ENCODE results near the gene CLDN3. TPM values are rescaled to one million over a fixed set of nuclear protein-coding genes. Genes with fewer than 3 reads are reported as not detected.

CLDN3 gene
- total RNA-seq, 1 donor from 2014 or later = 0.19 TPM

- Mint-ChIP-seq H3K27ac (ENCODE audit: unreplicated experiment) (no peak overlapping the region), H3K4me1 (peaks cover 16% of the 10 kb centered on the region), H3K9me3 (no peaks in the 10 kb centered on the region), H3K27me3 (ENCODE audit: low read depth) (peaks cover 4% of the 10 kb centered on the region), H3K36me3 (ENCODE audit: low read depth) (no peaks in the 10 kb centered on the region), H3K4me3 (peak overlapping the region; percentile 62)
- no peak for DNase-seq (ENCODE audit: low read depth, low spot score)
- TF ChIP-seq CTCF (conservative IDR thresholded peaks at IDR 0.05) = no peak
Measured at GRCh38 chr7:73736885-73737284, 33.2 kb downstream of the CLDN3 start.

- Mint-ChIP-seq H3K4me3 (no peak overlapping the region), H3K36me3 (ENCODE audit: low read depth) (no peaks in the 10 kb centered on the region), H3K9me3 (no peaks in the 10 kb centered on the region), H3K27me3 (ENCODE audit: low read depth) (no peaks in the 10 kb centered on the region), H3K4me1 (peaks cover 14% of the 10 kb centered on the region), H3K27ac (ENCODE audit: unreplicated experiment) (no peak overlapping the region)
- DNase-seq (ENCODE audit: low read depth, low spot score) = no peak
- TF ChIP-seq CTCF (conservative IDR thresholded peaks at IDR 0.05) = no peak
Measured at GRCh38 chr7:73735528-73735905, 34.6 kb downstream of the CLDN3 start.

- no peaks in the 10 kb centered on the region for H3K9me3 Mint-ChIP-seq
- peak overlapping the region; percentile 52 for H3K4me3 Mint-ChIP-seq
- peaks cover 18% of the 10 kb centered on the region for H3K4me1 Mint-ChIP-seq
- peak; percentile 72 for DNase-seq (ENCODE audit: low read depth, low spot score)
- H3K36me3 Mint-ChIP-seq (ENCODE audit: low read depth) = no peaks in the 10 kb centered on the region
- H3K27ac Mint-ChIP-seq (ENCODE audit: unreplicated experiment) = peak overlapping the region; percentile 50
- TF ChIP-seq CTCF (conservative IDR thresholded peaks at IDR 0.05) = peak; percentile 84
- H3K27me3 Mint-ChIP-seq (ENCODE audit: low read depth) = no peaks in the 10 kb centered on the region
Measured at GRCh38 chr7:73734619-73735527, 35.2 kb downstream of the CLDN3 start.

GRCh38 chr7:73732397-73732796 is 37.7 kb downstream of the CLDN3 start:
- no peak for DNase-seq (ENCODE audit: low read depth, low spot score)
- H3K4me3 Mint-ChIP-seq = no peak overlapping the region
- no peaks in the 10 kb centered on the region for H3K9me3 Mint-ChIP-seq
- H3K4me1 Mint-ChIP-seq = peaks cover 8% of the 10 kb centered on the region
- H3K27ac Mint-ChIP-seq (ENCODE audit: unreplicated experiment) = no peak overlapping the region
- no peaks in the 10 kb centered on the region for H3K36me3 Mint-ChIP-seq (ENCODE audit: low read depth)
- no peak for TF ChIP-seq CTCF (conservative IDR thresholded peaks at IDR 0.05)
- peaks cover 8% of the 10 kb centered on the region for H3K27me3 Mint-ChIP-seq (ENCODE audit: low read depth)

GRCh38 chr7:73730485-73730884 is 39.6 kb downstream of the CLDN3 start:
- Mint-ChIP-seq H3K9me3 (no peaks in the 10 kb centered on the region), H3K27me3 (ENCODE audit: low read depth) (peaks cover 8% of the 10 kb centered on the region), H3K27ac (ENCODE audit: unreplicated experiment) (no peak overlapping the region)

More at GRCh38 chr7:73730485-73730884, 39.6 kb downstream of the CLDN3 start:
- no peak for TF ChIP-seq CTCF (conservative IDR thresholded peaks at IDR 0.05)
- Mint-ChIP-seq H3K36me3 (ENCODE audit: low read depth) (no peaks in the 10 kb centered on the region), H3K4me1 (peaks cover 8% of the 10 kb centered on the region), H3K4me3 (peak overlapping the region; percentile 21)
- no peak for DNase-seq (ENCODE audit: low read depth, low spot score)

Measured in neural crest cell (in vitro differentiated cells).